Femur (tissue), 1 donor: ENCODE results near the gene COMMD10.

ENCODE experiments used
- DNase-seq: peaks from one replicate; pipeline ENCODE4 v3.0.0-alpha.2; 2017

The COMMD10 gene

DNA sequence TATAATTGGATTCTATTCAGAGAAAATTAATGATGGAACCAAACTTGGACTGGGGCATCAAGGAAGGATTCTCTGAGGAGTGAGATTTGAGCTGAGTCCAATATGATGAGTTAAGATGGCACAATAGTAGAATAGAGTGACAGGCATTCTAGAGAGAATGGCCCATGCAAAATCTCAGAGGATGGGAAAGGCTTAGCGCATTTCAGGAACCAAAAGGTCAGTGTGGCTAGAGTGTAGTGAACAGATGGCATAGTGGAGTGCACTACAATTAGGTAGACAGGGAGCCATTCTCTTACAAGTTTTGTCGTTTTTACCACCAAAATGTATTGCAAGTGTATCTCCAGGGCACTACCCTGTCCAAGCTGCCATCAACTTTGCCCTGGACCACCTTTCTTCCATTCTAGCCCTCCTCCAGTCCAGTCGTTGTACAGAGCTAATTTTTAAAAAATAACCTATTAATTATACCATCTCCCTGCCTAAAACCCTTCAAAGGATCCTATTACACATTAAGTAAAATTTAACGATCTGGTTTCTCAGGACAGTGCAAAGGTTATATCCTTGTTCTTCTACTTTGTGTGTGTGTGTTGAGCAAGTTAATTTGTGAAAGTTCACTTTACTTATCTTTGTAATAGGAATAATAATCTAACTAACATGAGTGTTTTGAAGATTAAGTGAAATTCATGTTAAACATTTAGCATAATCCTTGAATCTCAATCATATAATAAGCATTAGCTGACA lies 211.7 kb downstream of the COMMD10 start:
- no peak for DNase-seq

DNA sequence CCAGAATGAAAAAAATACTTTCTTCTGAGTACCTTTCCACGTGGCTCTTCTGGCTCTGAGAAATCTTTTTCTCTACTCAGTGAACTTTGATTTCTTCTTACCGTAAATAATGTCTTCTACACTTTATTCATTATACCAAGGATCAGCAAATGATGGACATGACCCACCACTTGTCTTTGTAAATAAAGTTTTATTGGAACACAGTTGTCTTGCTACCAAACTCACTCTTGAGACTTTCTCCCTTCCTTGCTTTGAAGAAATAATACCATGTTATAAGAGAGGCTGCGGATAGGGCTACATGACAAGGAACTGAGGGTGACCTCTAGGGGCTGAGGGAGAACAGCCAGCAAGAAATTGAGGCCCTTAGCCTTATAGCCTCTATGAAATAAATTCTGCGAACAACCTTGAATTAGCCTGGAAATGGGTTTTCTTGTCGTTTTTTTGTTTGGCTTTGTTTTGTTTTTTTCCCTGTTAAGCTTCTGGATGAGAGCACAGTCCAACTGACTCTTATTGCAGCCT lies 212.5 kb downstream of the COMMD10 start:
- no peak for DNase-seq

DNA sequence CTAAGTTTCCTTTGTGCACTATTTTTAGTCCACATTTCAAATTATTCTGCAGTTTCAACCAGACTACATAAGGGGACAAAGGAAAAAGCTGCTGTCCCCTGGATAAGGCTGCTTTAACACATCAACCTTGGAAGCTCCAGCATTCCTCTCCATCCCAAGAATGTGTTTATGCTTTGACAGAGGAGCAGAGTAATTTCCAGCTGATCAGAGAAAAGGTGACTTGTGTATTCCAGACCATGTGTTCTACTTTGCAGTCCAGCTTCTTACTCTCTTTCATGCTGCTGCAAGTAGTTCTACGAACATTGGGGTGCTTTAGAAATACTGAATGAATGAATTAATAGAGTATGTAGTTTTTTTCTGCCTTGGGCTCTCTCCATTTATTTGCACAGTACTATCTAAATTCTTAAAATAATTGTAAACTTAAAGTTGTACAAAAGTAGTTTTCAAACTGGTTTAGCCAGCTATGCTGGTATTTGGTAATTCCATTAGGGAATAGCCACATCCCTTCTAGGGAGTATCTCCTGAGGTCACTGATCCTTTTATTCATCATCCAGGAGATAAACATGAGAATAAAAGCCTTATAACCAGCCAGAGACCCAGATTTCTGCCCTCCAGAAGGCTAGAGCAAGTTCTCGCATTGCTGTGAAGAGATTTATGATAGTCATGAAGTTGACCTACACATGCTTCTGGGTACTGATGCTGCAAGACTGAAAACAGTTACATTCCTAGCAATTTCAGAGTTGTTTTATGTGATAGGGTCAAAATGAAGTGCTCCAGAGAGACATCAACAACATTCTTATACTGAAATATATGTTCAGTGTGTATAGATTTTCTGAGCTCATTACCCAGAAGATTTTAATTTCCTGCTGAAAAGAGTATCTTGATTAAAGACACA lies 215.2 kb downstream of the COMMD10 start:
- no peak for DNase-seq

DNA sequence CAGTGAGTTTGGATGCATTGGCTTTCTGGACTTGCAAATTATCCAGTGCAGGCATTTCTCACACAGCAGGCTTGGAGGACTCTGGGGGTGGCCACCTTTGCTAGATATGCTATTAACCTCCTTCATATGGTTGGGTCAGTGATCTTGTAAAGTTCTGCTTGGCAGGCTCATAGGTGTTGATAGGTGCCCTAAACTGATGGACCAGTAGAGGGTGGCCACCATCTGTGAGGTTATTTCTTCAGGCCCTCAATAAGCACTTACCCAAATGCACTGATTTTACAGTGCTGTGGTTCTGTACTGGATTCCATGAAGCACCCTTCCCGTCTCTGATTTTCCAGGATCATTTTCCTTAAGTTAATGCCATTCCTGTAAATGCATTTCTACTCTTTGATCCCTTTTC lies 216.3 kb downstream of the COMMD10 start:
- no peak for DNase-seq

DNA sequence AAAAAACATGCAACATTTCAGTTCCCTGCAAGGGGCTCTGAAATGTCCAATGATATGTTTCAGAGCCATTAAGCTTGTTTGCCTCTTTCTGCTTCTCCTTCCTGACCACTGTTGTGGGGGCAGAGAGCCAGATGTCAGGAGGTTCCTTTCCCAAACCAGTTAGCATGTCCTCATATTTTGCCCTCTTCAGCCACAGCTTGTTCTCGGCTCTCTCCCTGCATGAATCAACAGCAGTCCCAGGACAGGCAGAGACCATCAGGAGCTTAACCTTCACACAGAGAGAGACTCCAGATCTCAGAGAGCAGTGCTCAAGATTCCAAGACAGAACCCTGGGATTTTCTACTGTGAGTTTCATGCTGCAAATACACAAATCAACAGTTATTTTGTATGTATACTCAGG lies 218.5 kb downstream of the COMMD10 start:
- DNase-seq: no peak

DNA sequence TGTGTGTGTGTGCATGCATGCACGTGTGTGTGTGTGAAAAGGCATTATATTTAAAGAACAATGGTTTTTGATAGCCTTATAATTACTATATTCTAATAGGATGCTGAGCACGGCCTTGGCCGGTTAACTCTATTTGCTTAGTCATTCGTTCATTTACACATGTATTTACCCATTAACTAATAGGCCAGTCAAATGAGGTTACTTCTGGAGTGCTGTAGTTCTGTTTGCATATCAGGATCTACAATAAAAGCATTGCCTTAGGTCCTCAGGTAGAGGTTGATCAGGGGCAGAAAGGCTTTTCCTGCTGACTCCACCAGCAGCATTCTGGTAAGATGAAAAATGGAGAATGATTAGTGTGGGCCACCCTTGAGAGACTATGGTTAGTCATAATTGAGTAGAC lies 219.0 kb downstream of the COMMD10 start:
- no peak for DNase-seq

DNA sequence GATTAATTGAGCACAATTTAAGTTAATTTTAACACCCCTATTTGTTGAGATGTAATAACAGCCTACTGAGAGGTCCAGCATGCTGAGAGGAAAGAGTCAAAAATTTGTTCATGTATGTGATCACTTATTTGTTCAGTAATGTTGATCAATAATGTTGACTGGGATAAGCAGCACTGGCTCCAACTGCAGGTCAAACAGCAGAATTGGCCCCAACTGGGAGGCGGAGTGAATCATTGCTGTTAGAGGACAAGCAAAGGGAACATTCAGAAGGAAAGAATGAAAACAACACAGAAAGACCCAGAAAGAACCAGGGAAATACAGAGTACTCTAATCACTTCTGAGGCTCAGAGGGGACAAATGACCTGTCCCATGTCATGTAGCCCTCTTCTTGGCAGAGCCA lies 221.1 kb downstream of the COMMD10 start:
- DNase-seq: no peak

DNA sequence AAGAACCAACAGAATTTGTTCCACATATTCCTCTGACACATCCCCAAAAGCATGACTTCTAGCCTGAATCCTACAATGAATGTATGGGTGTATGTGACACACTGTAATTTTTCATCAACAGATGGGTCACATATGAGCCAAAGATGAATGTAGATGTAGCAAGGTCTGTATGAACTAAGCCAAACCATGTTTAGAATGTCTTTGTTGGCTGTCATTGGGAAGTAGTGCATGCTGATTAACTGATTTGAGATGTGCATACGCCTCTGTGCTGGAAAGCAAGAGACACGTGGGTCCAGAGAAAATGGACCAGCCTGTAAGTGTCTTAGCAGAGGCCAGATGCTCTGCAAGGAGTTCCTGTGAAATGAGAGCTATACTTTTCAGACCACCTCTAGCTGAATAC lies 222.0 kb downstream of the COMMD10 start:
- no peak for DNase-seq

DNA sequence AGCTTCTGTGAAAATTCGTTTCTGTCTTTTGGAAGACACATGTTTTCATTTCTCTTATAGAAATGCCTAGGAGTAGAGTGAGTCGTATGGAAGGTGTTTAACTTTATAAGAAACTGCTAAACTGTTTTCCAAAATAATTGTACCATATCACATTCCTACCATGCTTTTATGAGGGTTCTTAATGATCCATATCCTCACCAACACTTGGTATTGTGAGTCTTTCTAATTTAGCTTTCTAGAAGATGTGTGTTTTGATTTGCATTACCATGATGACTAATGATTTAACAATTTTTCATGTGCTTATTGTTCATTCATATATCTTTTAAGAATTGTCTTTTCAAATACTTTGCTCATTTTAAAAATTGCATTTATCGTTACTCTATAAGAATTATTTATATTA lies 223.6 kb downstream of the COMMD10 start:
- no peak for DNase-seq

DNA sequence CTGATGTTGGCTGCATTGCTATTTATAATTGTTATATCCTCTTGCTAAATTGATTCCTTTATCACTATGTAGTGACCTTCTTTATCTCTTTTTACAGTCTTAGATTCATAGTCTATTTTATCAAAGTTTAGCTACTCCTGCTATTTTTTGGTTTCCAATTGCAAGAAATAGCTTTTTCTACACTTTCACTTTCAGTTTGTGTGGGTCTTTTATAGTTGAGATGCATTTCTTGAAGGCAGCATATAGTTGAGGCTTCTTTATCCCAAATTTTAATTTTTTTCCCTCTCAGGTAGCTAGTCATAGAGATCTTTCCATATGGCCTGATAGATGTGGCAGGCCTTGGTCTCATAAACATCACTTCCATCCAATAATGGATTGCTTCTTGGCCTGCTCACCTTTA lies 228.5 kb downstream of the COMMD10 start:
- no peak for DNase-seq

DNA sequence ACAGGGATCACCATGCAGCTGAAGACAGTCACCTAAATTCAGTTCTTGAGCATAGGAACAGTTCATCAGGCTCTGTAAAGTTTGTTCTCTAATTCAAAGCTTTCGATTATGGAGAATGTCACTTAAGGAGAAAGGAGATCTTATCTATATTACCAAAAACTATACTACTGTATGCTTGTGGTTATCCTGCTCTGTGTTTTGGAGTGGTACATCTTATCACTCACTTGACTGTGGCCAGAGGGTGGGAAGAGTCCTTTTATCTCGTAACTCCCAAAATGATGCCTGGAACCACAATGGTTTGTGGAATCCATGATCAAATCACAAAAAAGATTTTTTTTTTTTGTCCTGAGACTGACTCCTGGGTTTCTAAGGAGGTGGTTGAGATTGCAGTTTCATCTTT lies 230.7 kb downstream of the COMMD10 start:
- DNase-seq: no peak

DNA sequence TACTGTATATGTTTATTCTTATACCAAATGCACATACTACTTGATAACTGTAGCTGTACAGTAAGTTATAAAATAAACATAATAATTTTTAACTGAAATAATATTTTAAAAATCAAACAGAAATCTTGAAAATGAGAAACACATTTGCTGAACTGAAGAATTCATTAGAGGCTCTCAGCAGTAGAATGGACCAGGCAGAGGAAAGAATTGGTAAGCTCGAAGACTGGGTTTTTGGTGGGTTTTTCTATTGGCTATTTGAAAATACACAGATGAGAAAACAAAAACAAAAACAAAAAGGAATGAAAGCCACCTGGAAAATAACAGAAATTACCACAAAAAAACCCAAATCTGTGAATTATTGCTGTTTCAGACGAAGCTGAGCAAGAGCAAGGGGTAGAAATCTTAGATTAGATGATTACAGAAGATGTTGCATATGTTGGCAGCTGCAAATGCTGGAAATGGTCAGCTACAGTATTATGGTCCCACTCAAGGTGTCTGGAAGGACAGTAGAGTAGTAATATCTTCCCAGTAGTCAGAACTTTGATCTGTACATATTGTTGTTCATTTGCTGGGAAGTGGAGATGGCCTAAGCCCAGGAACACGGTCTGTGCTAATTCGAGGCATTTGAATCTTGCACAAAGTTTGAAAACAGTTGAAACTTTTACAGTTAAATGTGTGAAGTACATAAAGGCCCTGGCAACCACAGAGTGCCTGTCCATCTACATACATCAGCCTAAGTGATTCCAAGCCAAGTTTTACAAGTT lies 233.4 kb downstream of the COMMD10 start:
- no peak for DNase-seq

DNA sequence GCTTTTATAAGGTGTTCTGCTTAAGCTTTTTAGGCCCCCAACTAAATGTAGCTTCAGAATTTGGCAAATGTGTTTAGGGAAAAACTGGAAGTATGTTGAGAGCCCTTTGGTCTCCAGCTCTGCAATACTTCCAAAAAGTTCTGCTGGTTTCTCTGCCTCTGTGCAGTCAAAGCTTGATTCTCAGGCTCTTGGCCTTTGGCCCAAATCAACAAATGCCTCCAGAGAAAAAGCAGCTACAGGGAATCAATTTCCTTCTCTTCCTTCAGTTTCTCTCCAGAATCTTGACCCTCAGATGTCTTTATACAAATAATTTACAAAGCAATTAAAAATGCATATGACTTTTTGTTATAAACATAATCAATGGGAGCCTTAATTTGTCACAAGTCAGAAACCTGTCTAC lies 235.7 kb downstream of the COMMD10 start:
- DNase-seq: no peak

DNA sequence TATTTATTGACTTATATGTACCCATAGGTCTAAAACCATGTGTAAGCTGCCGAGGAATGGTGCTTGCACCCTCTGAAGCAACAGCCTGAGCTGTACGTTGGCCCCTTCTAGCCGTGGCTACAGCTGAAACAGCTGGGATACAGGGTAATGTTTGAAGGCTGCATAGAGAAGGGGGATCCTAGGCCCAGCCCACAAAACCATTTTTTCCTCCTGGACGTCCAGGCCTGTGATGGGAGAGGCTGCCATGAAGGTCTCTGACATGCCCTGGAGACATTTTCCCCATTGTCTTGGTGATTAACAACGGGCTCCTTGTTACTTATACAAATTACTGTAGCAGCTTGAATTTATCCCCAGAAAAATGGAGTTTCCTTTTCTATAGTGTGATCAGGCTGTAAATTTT lies 244.7 kb downstream of the COMMD10 start:
- no peak for DNase-seq

DNA sequence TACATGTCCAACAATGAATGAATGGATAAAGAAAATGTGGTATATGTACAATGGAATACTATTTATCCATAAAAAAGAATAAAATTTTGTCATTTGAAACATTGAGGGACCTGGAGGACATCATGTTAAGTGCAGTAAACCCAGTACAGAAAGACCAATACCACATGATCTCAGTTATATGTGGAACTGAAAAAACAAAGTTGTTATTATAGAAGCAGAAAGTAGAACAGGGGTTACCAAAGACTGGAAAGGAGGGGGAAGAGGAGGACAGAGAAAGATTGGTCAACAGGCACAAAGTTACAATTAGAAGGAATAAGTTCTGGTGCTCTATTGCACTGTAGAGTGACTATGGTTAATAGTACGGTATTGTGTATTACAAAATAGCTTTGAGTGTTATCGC lies 256.0 kb downstream of the COMMD10 start:
- DNase-seq: no peak
